HEK293T (cell line): ENCODE results near the gene EPHX1.

ENCODE experiments used
- ARNT ChIP-seq: fragments of 450-650 bp; IDR thresholded peaks from 2 replicates; pipeline ENCODE4 v1.6.1; 2017; ENCODE audit warnings: mild to moderate bottlenecking
- BHLHE40 ChIP-seq: fragments of 450-650 bp; IDR thresholded peaks from 2 replicates; pipeline ENCODE4 v1.6.1; 2016; ENCODE audit warnings: mild to moderate bottlenecking, moderate library complexity, borderline replicate concordance
- CTBP1 ChIP-seq: fragments of 450-650 bp; IDR thresholded peaks from 2 replicates; pipeline ENCODE4 v1.6.1; 2016; ENCODE audit warnings: borderline replicate concordance
- ELF4 ChIP-seq: fragments of 450-650 bp; IDR thresholded peaks from 2 replicates; pipeline ENCODE4 v1.6.1; 2017; ENCODE audit warnings: antibody characterized with exemption
- HDGF ChIP-seq: fragments of 450-650 bp; IDR thresholded peaks from 2 replicates; pipeline ENCODE4 v1.6.1; 2017; ENCODE audit warnings: antibody characterized with exemption, borderline replicate concordance
- LEF1 ChIP-seq: fragments of 450-650 bp; IDR thresholded peaks from 2 replicates; pipeline ENCODE4 v1.6.1; 2017; ENCODE audit warnings: mild to moderate bottlenecking, borderline replicate concordance
- NFRKB ChIP-seq: fragments of 450-650 bp; IDR thresholded peaks from 2 replicates; pipeline ENCODE4 v1.6.1; 2016; ENCODE audit warnings: mild to moderate bottlenecking, moderate library complexity
- SP1 ChIP-seq: fragments of 450-650 bp; IDR thresholded peaks from 2 replicates; pipeline ENCODE4 v1.6.1; 2017
- TARDBP ChIP-seq: fragments of 450-650 bp; IDR thresholded peaks from 2 replicates; pipeline ENCODE4 v1.6.1; 2016

DNA sequence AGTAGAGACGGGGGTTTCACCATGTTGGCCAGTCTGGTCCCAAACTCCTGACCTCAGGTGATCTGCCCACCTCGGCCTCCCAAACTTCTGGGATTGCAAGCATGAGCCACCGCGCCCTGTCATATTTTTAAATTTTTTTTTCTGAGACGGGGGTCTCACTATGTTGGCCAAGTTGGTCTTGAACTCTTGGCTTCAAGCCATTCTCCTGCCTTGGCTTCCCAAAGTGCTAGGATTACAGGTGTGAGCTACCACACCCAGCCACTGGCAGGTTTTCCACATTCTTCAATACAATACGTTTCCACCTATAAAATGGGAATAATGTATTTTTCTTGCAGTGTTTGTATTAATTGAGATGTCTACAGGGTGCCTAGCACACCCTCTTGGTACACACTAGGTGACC, 82.4 kb downstream of the EPHX1 start:
- no peak for TF ChIP-seq LEF1
- TF ChIP-seq HDGF: no peak
- TF ChIP-seq SP1: no peak
- TF ChIP-seq CTBP1: no peak
- no peak for TF ChIP-seq TARDBP
- TF ChIP-seq BHLHE40: no peak
- no peak for TF ChIP-seq ARNT
- no peak for TF ChIP-seq ELF4
- TF ChIP-seq NFRKB: no peak
